Vagina (tissue), 2 donors: ENCODE results near the gene ELL2. TPM values are rescaled to one million over a fixed set of nuclear protein-coding genes. Genes with fewer than 3 reads are reported as not detected.

Experiments used
- DNase-seq, 2 donors: peaks; one replicate each; pipeline ENCODE4 v3.0.0-alpha.2; 2017; ENCODE audit errors: extremely low spot score in 2 of 2
- H3K27ac ChIP-seq: fragments of 200-600 bp; sonication (generic); one replicate; pipeline ENCODE4 v1.5.1; 2019
- H3K27me3 ChIP-seq: fragments of 200-600 bp; sonication (generic); one replicate; pipeline ENCODE4 v1.5.1; 2019
- H3K36me3 ChIP-seq, 2 donors: fragments of 200-600 bp; sonication (generic); one replicate each; pipeline ENCODE4 v1.5.1; 2017 to 2019
- H3K4me1 ChIP-seq: fragments of 200-600 bp; sonication (generic); one replicate; pipeline ENCODE4 v1.5.1; 2019
- H3K4me3 ChIP-seq, 2 donors: fragments of 200-600 bp; sonication (generic); 1 replicate in 1 of 2; 2 replicates in 1 of 2; pipeline ENCODE4 v1.5.1; 2016 to 2019
- H3K9me3 ChIP-seq: fragments of 200-600 bp; sonication (generic); one replicate; pipeline ENCODE4 v1.5.1; 2019
- CTCF ChIP-seq, 3 experiments: fragments of 450-650 bp in 2 of 3; fragments of 200-600 bp in 1 of 3; sonication (generic) in 1 of 3; IDR thresholded peaks; one replicate each; pipeline ENCODE4 v1.5.1; 2017 to 2019; ENCODE audit warnings: antibody characterized with exemption in 3 of 3, mild to moderate bottlenecking in 2 of 3, moderate library complexity in 2 of 3
- POLR2A ChIP-seq, 2 donors: fragments of 450-650 bp; IDR thresholded peaks; one replicate each; pipeline ENCODE4 v1.6.1; 2017; ENCODE audit warnings: antibody characterized with exemption in 2 of 2, mild to moderate bottlenecking in 2 of 2, moderate library complexity in 2 of 2
- POLR2AphosphoS5 ChIP-seq, 2 donors: sonication (generic); formaldehyde crosslinking; IDR thresholded peaks; one replicate each; pipeline ENCODE4 v1.9.0; 2017; ENCODE audit warnings: antibody characterized with exemption in 2 of 2, mild to moderate bottlenecking in 2 of 2, low read depth in 1 of 2; ENCODE audit not compliant: insufficient read depth in 1 of 2
- intact Hi-C: fragments of 100-400 bp; cut with DNase I; formaldehyde crosslinking; loops from one replicate; pipeline ENCODE4 v1.15.1; 2023
- total RNA-seq: library from RNA; depleted of rRNA; stranded (reverse); fragments of >200 nt; gene quantifications from one replicate; pipeline ENCODE4 v1.2.3, GENCODE V29; 2016

The ELL2 gene
- total RNA-seq, 1 donor from 2014 or later, result 113 TPM

GRCh38 chr5:95886340-95887044, 75.2 kb downstream of the ELL2 start:
- intact Hi-C loops, result no loop called here
- H3K9me3 ChIP-seq, result no peaks in the 10 kb centered on the region
- peaks cover 0 to 19% of the 10 kb centered on the region in 2 donors for H3K36me3 ChIP-seq
- H3K27me3 ChIP-seq, result no peaks in the 10 kb centered on the region
- H3K4me1 ChIP-seq, result peaks cover 27% of the 10 kb centered on the region
- no peak overlapping the region for H3K4me3 ChIP-seq
- no peak overlapping the region for H3K27ac ChIP-seq
- no peak for TF ChIP-seq POLR2AphosphoS5 (IDR thresholded peaks at IDR 0.05; ENCODE audit: insufficient read depth in 1 of 2, low read depth in 1 of 2)
- no peak for TF ChIP-seq CTCF (IDR thresholded peaks at IDR 0.05)
- TF ChIP-seq POLR2A (IDR thresholded peaks at IDR 0.05), result no peak
- no peak for DNase-seq

- intact Hi-C loops, result no loop called here
- TF ChIP-seq POLR2A (IDR thresholded peaks at IDR 0.05) (no peak), CTCF (IDR thresholded peaks at IDR 0.05) (no peak), POLR2AphosphoS5 (IDR thresholded peaks at IDR 0.05; ENCODE audit: insufficient read depth in 1 of 2, low read depth in 1 of 2) (no peak)
- H3K9me3 ChIP-seq, result no peaks in the 10 kb centered on the region
- H3K27ac ChIP-seq, result peak overlapping the region; percentile 38
- no peaks in the 10 kb centered on the region for H3K27me3 ChIP-seq
- peaks cover 0 to 4% of the 10 kb centered on the region in 2 donors for H3K36me3 ChIP-seq
- peaks cover 36% of the 10 kb centered on the region for H3K4me1 ChIP-seq
- no peak for DNase-seq
- H3K4me3 ChIP-seq, result no peak overlapping the region
Measured at GRCh38 chr5:95884511-95884910, 77.1 kb downstream of the ELL2 start.

GRCh38 chr5:95884017-95884325, 77.7 kb downstream of the ELL2 start:
- H3K4me1 ChIP-seq, result peaks cover 38% of the 10 kb centered on the region
- no peaks in the 10 kb centered on the region for H3K9me3 ChIP-seq
- intact Hi-C loops, result no loop called here
- TF ChIP-seq POLR2AphosphoS5 (IDR thresholded peaks at IDR 0.05; ENCODE audit: insufficient read depth in 1 of 2, low read depth in 1 of 2) (no peak), POLR2A (IDR thresholded peaks at IDR 0.05) (no peak), CTCF (IDR thresholded peaks at IDR 0.05) (no peak)
- H3K4me3 ChIP-seq, result no peak overlapping the region
- peak overlapping the region; percentile 38 for H3K27ac ChIP-seq
- peaks cover 0 to 3% of the 10 kb centered on the region in 2 donors for H3K36me3 ChIP-seq
- DNase-seq, result no peak
- H3K27me3 ChIP-seq, result no peaks in the 10 kb centered on the region

- no peak for DNase-seq
- no peaks in the 10 kb centered on the region for H3K36me3 ChIP-seq
- peak overlapping the region; percentile 38 for H3K27ac ChIP-seq
- H3K27me3 ChIP-seq, result no peaks in the 10 kb centered on the region
- intact Hi-C loops, result no loop called here
- peaks cover 38% of the 10 kb centered on the region for H3K4me1 ChIP-seq
- no peaks in the 10 kb centered on the region for H3K9me3 ChIP-seq
- H3K4me3 ChIP-seq, result no peak overlapping the region
- no peak for TF ChIP-seq POLR2A (IDR thresholded peaks at IDR 0.05)
- TF ChIP-seq POLR2AphosphoS5 (IDR thresholded peaks at IDR 0.05; ENCODE audit: insufficient read depth in 1 of 2, low read depth in 1 of 2), result no peak
Measured at GRCh38 chr5:95883185-95884016, 78.2 kb downstream of the ELL2 start.

- no peak overlapping the region for H3K4me3 ChIP-seq
- peaks cover 38% of the 10 kb centered on the region for H3K4me1 ChIP-seq
- no peaks in the 10 kb centered on the region for H3K9me3 ChIP-seq
- no peaks in the 10 kb centered on the region for H3K36me3 ChIP-seq
- TF ChIP-seq CTCF (IDR thresholded peaks at IDR 0.05) (no peak), POLR2A (IDR thresholded peaks at IDR 0.05) (no peak), POLR2AphosphoS5 (IDR thresholded peaks at IDR 0.05; ENCODE audit: insufficient read depth in 1 of 2, low read depth in 1 of 2) (no peak)
- no peak for DNase-seq
- H3K27ac ChIP-seq, result no peak overlapping the region
- H3K27me3 ChIP-seq, result no peaks in the 10 kb centered on the region
- intact Hi-C loops, result no loop called here
Measured at GRCh38 chr5:95881833-95882232, 79.8 kb downstream of the ELL2 start.
